Testis (tissue), 3 donors: ENCODE results near the gene HSPA4. TPM values are rescaled to one million over a fixed set of nuclear protein-coding genes. Genes with fewer than 3 reads are reported as not detected.
"Not testable (repeated sequence)": the region's sequence is repeated elsewhere in the genome, so short reads cannot be mapped to it uniquely, and the experiment has no call there.

Experiments used
- DNase-seq: peaks from one replicate; pipeline ENCODE4 v3.0.0-alpha.2; 2019
- H3K27ac ChIP-seq, 2 donors: fragments of 200-600 bp; sonication (generic); one replicate each; pipeline ENCODE4 v1.5.1; 2019
- H3K27me3 ChIP-seq: fragments of 200-600 bp; sonication (generic); one replicate; pipeline ENCODE4 v1.5.1; 2019
- H3K36me3 ChIP-seq: fragments of 200-600 bp; sonication (generic); one replicate; pipeline ENCODE4 v1.5.1; 2017; ENCODE audit warnings: low read depth; ENCODE audit errors: missing control alignments
- H3K4me1 ChIP-seq: fragments of 200-600 bp; sonication (generic); one replicate; pipeline ENCODE4 v1.5.1; 2019
- H3K4me3 ChIP-seq, 2 donors: fragments of 200-600 bp; sonication (generic); one replicate each; pipeline ENCODE4 v1.5.1; 2017 to 2019
- H3K9me3 ChIP-seq: fragments of 200-600 bp; sonication (generic); one replicate; pipeline ENCODE4 v1.5.1; 2017
- POLR2A ChIP-seq: fragments of 450-650 bp; IDR thresholded peaks from one replicate; pipeline ENCODE4 v1.6.1; 2017; ENCODE audit warnings: antibody characterized with exemption, mild to moderate bottlenecking, moderate library complexity
- WGBS, 2 donors: methylation state at CpG; one replicate each; pipeline ENCODE4 v1.1.5; 2018; 5-methylcytosine and 5-hydroxymethylcytosine counted together
- intact Hi-C: fragments of 100-400 bp; cut with DNase I; formaldehyde crosslinking; loops from one replicate; pipeline ENCODE4 v1.15.1; 2023; ENCODE audit warnings: low total_unique reads
- polyA plus RNA-seq: library from polyadenylated mRNA; stranded (reverse); fragments of 350-450 nt; fragmentation: Illumina TruSeq; extraction: RNeasy Lipid Tissue Mini Kit (QIAGEN cat#74804); gene quantifications from one replicate; pipeline ENCODE4 v1.2.3, GENCODE V29; 2014; ENCODE audit warnings: low read depth, low replicate concordance; ENCODE audit not compliant: insufficient read depth
- total RNA-seq, 2 donors: library from RNA; depleted of rRNA; stranded (reverse); fragments of >200 nt; gene quantifications; one replicate each; pipeline ENCODE4 v1.2.3, GENCODE V29; 2016
- TF ChIP-seq, protein P1 (sequence below), 3 experiments: fragments of 450-650 bp in 2 of 3; fragments of 200-600 bp in 1 of 3; sonication (generic) in 1 of 3; IDR thresholded peaks; one replicate each; pipeline ENCODE4 v1.5.1; 2016 to 2019; ENCODE audit warnings: antibody characterized with exemption in 3 of 3, mild to moderate bottlenecking in 2 of 3, moderate library complexity in 1 of 3

HSPA4 gene
- total and polyA plus RNA-seq, 3 donors from 2014 or later = 107 to 143 (median 108) TPM

DNA sequence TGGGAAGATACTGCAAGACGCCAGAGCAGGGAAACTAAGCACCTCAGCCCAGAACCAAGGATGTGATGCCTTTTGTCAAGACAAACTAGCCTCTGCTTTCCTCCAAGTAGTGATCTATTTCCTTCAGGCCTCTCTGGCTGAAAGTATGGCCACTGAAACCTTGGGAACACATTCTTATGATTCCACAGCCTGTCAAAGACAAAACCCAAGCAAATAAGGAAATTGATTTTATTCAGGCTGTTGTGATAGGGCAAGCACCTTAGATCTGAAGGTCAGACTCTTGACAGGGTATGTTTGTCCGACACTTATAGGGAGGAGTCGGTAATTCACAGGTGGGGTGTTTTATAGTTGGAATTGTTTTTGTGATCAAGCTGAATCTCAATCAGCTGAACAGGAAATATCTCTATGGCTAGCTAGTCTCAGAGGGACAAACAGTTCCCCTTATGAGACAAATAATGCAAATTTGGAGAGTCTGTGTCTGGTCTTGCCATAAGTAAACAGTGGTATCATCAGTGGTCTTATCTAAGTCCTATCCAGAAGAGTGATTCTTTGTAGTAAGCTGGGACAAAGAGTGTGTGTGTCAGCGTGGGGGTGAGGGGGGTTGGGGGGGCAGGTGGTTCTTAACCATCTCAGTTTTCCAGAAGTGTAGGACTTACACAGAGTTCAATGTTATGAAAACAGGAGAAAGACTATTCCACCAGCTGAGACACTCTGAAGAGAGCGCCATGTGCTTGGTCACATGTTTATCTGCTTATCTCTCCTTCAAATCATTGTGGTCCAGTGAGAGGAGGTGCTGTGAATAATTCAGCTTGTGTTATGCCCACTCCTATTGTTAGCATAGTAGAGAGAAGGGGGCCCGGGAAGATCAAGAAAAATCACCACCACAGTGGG, 18.7 kb upstream of the HSPA4 start:
- DNase-seq = no peak
- TF ChIP-seq, protein P1, sequence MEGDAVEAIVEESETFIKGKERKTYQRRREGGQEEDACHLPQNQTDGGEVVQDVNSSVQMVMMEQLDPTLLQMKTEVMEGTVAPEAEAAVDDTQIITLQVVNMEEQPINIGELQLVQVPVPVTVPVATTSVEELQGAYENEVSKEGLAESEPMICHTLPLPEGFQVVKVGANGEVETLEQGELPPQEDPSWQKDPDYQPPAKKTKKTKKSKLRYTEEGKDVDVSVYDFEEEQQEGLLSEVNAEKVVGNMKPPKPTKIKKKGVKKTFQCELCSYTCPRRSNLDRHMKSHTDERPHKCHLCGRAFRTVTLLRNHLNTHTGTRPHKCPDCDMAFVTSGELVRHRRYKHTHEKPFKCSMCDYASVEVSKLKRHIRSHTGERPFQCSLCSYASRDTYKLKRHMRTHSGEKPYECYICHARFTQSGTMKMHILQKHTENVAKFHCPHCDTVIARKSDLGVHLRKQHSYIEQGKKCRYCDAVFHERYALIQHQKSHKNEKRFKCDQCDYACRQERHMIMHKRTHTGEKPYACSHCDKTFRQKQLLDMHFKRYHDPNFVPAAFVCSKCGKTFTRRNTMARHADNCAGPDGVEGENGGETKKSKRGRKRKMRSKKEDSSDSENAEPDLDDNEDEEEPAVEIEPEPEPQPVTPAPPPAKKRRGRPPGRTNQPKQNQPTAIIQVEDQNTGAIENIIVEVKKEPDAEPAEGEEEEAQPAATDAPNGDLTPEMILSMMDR (IDR thresholded peaks at IDR 0.05) = no peak
- TF ChIP-seq POLR2A = no peak
- Histone ChIP-seq H3K36me3 (no peaks in the 10 kb centered on the region), H3K27ac (no peak overlapping the region), H3K27me3 (no peaks in the 10 kb centered on the region), H3K9me3 (no peaks in the 10 kb centered on the region), H3K4me1 (no peaks in the 10 kb centered on the region), H3K4me3 (no peak overlapping the region)
- WGBS, 2 donors = 67 to 71% methylated on average over 6 of the region's 6 CpGs
- intact Hi-C loops = no loop called here

DNA sequence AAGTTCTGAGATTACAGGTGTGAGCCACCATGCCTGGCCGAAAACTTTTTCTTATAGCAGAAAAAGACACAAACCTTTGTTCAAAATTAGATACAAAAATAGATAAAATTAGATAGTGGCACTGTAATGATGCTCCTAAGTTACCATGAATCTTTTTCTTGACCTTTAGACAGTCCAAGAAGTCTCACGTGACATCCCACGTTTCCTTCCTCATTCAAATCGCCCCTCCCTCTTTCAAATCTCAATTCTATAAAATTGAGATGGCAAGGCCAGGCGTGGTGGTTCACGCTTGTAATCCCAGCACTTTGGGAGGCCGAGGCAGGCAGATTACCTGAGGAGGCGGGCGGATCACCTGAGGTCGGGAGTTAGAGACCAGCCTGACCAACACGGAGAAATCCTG, 17.7 kb upstream of the HSPA4 start:
- Histone ChIP-seq H3K27me3 (no peaks in the 10 kb centered on the region), H3K27ac (no peak overlapping the region), H3K9me3 (no peaks in the 10 kb centered on the region), H3K4me3 (no peak overlapping the region), H3K36me3 (no peaks in the 10 kb centered on the region), H3K4me1 (no peaks in the 10 kb centered on the region)
- WGBS, 2 donors = 75 to 82% methylated on average over 11 of the region's 11 CpGs
- no peak for DNase-seq
- intact Hi-C loops = no loop called here
- no peak for TF ChIP-seq POLR2A
- TF ChIP-seq, protein P1 (IDR thresholded peaks at IDR 0.05) = no peak

DNA sequence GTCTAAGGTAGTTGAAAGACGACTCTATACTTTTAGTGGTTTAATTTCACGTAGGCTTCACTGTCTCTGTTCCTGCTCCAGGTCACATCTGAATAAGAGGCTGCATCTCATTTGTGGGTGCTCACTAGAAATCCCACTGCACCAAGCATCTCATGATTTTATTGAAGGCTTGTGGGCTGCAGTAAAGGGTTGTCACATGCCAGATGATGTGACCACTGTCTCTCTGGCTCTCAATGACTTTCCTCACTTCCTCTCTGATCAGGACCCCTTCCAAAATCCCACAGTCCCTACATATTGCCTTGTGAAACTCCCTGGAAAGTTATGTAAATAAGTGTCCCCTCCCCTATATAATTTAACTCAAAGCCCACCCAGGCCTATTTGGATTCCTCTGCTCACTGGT, 16.6 kb upstream of the HSPA4 start:
- no peak overlapping the region for H3K27ac ChIP-seq
- H3K9me3 ChIP-seq = no peaks in the 10 kb centered on the region
- H3K27me3 ChIP-seq = no peaks in the 10 kb centered on the region
- 77 to 86% methylated on average over 2 of the region's 2 CpGs for WGBS, 2 donors
- TF ChIP-seq, protein P1 (IDR thresholded peaks at IDR 0.05) = no peak
- TF ChIP-seq POLR2A = no peak
- intact Hi-C loops = no loop called here
- DNase-seq = no peak
- no peaks in the 10 kb centered on the region for H3K36me3 ChIP-seq
- no peaks in the 10 kb centered on the region for H3K4me1 ChIP-seq
- no peak overlapping the region for H3K4me3 ChIP-seq

DNA sequence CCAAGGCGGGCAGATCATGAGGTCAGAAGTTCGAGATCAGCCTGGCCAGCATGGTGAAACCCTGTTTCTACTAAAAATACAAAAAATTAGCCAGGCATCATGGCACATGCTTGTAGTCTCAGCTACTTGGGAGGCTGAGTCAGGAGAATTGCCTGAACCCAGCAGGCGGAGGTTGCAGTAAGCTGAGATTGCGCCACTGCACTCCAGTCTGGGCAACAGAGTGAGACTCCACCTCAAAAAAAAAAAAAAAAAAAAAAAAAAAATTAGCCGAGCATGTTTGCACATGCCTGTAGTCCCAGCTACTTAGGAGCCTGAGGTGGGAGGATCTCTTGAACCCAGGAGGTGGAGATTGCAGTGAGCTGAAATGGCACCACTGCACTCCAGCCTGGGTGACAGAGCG, 15.1 kb upstream of the HSPA4 start:
- H3K27me3 ChIP-seq, H3K4me1 ChIP-seq, DNase-seq, H3K27ac ChIP-seq, intact Hi-C loops, H3K36me3 ChIP-seq, H3K9me3 ChIP-seq, H3K4me3 ChIP-seq: not testable (repeated sequence)
- 84 to 95% methylated on average over 6 of the region's 6 CpGs for WGBS, 2 donors

DNA sequence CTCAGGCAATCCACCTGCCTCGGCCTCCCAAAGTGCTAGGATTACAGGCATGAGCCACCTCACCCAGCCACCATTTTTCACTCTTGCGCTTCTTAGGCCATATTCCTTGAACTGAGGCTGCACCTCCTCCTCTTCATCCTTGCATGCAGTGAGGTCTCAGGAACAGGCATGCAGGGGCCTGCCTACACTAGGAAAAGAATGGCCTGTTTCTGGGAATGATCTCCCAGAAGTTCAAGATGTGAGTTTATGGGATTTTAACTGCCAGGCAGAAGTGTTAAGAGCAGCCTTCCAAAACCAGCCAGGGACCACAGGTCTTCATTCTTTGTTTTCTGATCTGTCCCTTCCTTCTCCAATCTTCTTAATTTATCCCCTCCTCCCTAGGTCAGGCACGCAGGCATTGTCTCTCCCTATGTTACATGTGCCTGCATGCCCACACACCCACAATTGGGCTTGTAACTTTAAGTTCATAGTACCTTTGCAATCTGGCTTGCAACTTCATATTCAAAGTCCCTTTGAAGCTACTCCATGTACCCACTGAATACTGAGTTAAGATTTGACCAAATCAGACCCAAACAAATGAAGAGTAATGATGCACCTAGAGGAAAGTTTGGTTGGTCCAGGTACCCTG, 10.5 kb upstream of the HSPA4 start:
- 69 to 81% methylated on average over 3 of the region's 3 CpGs for WGBS, 2 donors
- Histone ChIP-seq H3K4me3 (no peak overlapping the region), H3K36me3 (no peaks in the 10 kb centered on the region), H3K9me3 (no peaks in the 10 kb centered on the region), H3K4me1 (peaks cover 11% of the 10 kb centered on the region), H3K27me3 (no peaks in the 10 kb centered on the region), H3K27ac (peak overlapping the region in 1 of 2 donors; percentile 36)
- no peak for DNase-seq
- TF ChIP-seq, protein P1 (IDR thresholded peaks at IDR 0.05) = no peak
- no peak for TF ChIP-seq POLR2A
- intact Hi-C loops = no loop called here
